ENCODE results near the gene HECTD4.

The HECTD4 gene

DNA sequence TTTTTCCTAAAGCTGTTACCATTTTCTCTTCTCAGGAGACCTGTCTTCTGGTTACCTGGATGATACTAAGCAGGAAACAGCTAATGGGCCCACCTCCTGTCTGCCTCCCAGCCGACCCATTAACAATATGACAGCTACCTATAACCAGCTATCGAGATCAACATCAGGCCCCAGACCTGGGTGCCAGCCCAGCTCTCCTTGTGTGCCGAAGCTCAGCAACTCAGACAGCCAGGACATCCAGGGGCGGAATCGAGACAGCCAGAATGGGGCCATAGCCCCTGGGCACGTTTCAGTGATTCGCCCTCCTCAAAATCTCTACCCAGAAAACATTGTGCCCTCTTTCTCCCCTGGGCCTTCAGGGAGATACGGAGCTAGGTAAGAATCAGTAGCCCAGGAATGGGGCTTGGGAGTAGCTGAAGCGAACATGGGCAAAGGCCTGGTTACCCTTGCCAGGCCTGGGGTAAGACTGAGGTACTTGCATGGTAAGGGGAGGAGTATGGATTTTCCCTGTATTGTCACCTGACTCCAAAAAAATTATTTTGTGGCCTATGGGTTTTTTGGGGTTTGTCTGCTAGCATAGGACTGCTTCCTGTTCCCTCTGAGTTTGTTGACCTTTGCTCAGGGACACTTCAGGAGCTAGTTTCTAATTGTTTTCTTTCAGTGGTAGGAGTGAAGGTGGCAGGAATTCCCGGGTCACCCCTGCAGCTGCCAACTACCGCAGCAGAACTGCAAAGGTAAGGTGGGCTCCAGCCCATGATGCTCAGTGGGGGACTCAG is 230.3 kb downstream of the HECTD4 start:
- DNase-seq, result no peak

DNA sequence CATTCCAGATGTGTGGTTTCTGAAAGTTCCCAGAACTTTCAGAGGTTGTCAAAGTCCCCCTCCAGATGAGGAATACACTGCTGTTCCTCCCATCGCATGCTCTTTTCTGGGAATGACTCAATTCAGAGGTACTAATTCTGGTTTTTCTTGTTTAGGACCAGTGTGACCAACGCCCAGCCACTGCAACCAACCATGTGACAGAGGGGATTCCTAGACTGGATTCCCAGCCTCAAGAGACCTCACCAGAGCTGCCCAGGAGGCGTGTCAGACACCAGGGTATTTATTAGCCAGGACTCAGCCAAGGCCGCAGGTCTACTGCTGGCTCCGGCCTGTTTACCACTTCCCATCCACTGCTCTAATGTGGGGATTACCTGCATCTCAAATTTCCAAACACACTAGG is 232.6 kb downstream of the HECTD4 start:
- DNase-seq, result no peak

DNA sequence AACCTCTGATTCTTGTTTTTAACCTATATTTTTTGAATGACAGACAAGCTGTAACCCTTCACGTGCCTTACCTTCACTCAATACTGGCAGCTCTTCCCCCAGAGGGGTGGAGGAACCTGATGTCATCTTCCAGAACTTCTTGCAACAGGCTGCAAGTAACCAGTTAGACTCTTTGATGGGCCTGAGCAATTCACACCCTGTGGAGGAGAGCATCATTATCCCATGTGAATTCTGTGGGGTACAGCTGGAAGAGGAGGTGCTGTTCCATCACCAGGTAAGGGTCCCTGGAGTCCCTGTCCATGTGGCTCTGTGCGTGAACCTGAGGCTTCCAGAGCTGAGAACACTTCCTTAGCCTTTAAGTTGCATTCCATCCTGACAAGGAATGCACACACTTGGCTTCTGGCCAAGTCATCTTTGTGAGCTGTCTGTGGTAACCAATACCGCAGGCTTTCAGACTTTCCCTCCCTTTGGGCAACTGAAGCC is 234.2 kb downstream of the HECTD4 start:
- no peak for DNase-seq

DNA sequence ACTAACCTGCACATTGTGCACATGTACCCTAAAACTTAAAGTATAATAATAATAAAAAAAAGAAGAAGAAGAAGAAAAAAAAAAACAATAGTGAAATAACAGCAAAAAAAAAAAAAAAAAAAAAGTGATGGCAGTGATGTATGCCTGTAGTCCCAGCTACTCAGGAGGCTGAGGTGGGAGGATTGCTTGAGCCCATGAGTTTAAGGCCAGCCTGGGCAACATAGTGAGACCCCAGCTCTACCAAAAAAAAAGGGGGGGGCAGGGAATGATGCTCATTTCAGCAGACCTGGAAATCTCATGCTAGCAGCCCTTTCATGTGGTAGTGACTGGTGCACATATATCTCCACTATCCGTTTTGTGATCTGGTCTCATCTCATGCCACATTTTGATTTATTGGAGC is 236.1 kb downstream of the HECTD4 start:
- no peak for DNase-seq

DNA sequence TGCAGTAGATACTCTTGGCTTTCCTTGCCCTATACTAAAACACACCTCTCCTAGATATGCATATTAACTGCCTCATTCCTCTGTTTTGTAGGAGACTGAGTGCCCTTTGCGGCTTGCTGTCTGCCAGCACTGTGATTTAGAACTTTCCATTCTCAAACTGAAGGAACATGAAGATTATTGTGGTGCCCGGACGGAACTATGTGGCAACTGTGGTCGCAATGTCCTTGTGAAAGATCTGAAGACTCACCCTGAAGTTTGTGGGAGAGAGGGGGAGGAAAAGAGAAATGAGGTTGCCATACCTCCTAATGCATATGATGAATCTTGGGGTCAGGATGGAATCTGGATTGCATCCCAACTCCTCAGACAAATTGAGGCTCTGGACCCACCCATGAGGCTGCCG is 241.5 kb downstream of the HECTD4 start:
- DNase-seq, result no peak

DNA sequence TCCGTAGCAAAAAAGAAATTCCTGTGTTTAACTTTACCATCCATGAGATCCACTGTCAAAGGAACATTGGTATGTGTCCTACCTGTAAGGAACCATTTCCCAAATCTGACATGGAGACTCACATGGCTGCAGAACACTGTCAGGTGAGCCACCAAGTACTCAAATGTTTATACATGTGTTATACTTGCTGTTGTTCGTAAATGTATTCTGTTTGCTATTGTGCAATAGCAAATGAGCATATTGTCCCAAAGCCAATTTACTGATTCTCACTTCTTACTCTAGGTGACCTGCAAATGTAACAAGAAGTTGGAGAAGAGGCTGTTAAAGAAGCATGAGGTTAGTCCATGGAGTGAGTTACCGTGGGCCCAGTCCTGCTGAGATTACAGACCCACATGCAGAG is 247.5 kb downstream of the HECTD4 start:
- no peak for DNase-seq

DNA sequence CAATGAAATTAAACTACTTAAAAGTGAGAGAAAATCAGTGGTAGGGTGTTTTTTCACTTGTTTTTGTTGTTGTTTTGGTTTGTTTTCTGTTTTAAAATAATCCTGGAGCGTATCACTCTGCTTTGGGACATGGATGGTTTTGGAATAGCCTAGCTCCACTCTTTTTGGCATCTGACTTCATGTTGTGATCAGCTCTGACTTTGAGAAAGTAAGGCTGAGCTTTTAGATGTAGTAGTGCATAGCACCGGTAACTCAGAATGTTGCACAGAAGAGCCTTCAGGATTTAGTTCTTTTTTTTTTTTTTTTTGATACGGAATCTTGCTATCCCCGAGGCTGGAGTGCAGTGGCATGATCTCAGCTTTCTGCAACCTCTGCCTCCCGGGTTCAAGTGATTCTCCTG is 248.8 kb downstream of the HECTD4 start:
- no peak for DNase-seq

DNA sequence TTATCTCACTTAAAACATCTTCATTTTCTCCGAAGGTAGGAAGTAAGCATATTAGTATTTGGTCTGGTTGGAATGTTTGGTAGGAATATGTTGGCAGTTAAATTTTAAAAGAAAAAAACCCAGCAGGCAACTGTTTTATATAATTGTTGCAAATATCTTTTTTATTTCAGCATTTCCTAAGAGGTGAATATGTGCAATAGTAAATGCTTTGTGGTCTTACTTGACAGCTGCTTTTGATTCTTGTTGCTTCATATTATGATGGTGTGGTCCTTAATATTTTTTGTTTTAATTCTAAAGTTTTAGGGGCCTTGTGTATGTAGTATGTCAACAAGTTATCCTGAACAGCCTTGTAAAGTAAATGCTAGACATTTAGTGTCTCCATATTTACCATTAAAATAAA is 250.5 kb downstream of the HECTD4 start:
- DNase-seq, result no peak

DNA sequence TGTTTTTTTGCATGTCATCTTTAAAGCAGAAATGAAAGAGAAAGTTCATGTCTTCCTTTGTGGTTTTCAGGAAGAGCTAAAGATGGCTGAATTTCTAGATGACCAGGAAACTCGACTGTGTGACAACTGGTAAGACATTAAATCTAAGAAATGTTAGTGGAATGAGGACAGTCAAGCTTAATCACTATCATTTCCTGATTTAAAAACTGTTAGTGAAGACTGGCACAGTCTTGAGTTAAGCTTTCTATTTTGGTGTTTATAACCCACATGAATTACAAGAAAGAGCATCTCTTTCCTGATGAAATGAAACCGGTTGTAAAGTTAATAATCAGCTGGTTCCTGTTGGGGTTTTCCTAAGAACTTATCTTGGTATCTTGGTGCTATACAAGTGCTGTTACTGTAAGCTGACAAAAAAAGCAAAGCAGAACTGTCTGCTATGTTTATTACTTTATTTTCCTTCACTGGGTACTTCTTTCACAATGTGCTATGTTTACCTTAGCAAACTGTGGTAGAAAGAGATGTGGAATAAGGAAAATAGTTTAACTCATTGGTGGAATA is 251.7 kb downstream of the HECTD4 start:
- DNase-seq, result no peak

DNA sequence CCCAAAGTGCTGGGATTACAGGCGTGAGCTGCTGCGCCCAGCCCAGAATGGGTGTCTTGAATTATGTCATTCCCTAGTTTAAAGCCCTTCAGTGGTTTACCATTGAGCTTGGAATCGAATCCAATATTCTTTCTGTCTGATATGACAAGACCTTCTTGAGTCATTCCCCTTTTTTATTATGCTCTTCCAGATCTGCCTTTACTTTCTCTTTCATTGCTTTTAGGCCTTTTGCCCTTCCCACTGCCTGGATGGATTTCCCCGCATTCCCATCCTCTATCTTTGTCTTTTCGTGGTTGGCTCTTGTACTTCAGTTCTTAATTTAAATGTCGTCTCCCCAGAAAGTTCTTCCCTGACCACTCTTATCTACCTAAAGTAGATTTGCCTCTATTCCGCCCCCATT is 255.3 kb downstream of the HECTD4 start:
- no peak for DNase-seq

DNA sequence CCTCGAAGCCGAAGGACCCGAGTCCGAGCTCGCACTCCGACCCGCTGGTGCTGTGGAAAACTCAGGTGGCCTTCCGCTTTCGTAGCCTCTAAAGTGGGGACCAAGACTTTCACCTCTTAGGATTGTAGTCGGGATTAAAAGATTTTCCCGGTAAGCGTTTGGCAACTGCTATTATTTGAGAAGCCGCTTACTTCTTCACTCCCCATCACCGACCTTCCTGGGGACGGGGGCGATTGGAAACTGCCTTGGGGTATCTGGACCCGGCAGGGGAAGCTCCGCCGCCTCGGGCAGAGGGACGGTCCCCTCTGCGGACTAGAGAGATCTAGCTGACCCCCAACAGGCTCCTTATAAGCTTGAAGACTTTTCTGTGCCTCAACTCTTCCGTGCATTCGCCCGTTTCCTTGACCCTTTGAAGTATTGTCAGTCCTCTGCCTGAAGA is 256.2 kb downstream of the HECTD4 start:
- no peak for DNase-seq

DNA sequence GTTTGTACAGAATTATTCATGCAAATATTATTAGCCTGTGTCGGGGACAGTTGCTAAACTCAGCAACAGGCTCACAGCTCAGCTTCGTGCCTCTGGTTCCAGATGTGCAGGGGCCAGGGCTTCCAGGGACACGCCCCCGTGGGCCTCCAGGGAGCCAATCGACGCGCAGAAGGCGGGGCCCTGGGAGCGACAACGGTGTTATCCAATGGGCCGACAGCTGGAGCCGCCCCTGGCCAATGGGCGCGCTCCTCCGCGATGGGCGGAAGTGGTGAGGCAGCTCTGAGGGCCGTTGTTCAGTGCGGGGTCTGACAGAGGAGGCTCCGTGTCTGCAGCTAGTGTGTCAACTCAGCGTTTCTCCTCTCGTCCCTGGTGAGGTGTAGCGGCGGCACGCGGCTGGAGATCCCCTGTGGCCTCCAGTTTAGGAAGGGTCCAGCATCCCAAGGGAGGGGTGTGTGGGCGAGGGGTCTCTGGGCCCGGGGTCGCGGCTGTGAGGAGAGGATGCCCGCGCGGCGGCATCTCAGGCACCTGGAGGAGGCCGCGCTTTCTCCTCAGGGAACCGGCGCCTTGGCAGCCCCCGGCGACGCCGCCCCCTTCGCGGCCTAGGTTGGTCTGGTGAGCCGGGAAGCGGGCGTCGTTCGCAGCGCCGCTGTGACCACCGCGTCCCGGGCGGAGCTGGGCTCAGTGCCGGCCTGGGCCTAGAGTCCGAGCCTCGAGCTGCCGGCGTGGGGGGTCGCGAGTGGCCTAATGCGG is 256.8 kb downstream of the HECTD4 start, which contains the start of gene TRAFD1:
Gene TRAFD1, plus strand, starts transcription at position 311 of the 750 bp plus-strand sequence. CDS start 4,963 bp downstream, outside the sequence.
- DNase-seq, result peak; percentile 98

DNA sequence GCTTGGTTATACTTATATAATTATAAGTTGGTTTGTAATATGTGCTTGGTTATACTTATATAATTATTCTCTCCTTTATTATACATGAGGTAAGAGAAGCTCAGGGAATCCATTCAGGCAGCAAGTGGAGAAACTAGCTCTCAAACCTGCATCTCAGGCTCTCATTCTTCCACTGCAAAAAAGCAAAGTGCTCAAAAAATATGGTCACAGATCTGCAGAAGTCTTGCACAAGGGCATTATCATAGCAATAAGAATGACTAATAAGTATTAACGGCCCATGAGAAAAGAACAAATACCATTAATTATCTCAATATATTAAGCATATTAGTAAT is 257.3 kb downstream of the HECTD4 start:
- DNase-seq, result no peak

DNA sequence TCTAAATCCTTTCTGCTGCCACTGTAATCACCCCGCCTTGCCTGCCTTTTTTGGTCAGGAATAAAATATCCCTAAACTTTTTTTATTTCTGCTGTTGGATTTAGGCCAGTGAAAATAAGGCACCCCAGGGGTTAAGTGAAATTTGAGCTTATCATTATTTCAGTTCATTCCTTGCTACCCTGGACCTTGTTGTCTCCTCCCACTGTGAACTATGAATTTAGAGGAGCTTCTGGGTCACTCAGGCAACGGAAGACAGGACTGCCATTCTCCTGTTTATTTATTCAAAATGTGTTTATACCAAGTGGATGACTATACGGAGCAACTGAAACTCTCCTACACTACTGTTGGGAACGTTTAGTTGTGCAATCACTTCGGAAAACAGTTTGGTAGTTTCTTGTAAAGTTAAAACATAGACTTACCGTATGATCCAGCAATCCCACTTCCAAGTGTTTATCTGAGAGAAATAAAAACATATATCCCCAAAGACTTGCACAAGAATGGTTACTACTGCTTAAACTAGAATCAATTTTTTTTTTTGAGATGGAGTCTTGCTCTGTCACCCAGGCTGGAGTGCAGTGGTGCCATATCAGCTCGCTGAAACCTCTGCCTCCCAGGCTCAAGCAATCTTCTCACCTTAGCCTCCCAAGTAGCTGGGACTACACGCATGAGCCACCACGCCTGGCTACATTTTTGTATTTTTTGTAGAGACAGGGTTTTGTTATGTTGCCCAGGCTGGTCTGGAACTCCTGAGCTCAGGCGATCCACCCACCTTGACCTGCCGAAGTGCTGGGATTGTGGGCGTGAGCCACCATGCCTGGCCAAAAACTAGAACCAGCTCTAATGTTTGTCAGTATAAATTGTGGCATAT is 259.2 kb downstream of the HECTD4 start:
- DNase-seq, result no peak

DNA sequence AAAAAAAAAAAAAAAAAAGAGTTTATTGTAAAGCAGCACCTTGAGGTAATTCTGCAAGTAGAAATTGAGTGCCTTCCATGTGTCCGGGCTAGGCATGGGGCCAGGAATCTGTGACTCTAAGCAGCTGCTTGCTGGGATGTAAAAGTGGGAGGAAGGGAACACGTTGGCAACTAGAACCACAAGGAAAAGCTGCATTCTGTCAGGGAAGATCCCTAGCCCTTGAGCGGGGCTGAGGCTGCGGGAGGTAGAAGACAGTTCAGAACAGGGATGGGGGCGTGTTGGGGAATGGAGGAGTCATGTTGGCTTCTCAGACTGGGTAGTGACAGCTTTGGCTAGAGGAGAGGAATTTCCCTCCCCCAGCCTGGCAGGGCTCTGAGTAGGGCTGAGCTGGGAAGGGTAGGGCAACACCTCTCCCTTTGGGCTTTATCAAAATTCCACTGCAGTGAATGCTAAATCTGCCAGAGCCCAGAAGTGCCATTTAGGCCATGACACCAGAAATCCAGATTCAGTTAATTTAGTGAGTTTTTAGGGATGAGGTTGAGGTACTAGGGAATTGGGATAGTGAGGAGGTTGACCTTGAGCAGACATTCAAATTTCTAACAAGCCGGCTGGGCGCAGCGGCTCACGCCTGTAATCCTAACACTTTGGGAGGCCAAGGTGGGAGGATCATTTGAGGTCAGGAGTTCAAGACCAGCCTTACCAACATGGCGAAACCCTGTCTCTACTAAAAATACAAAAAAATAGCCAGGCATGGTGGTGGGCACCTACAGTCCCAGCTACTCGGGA is 260.3 kb downstream of the HECTD4 start:
- DNase-seq, result no peak

DNA sequence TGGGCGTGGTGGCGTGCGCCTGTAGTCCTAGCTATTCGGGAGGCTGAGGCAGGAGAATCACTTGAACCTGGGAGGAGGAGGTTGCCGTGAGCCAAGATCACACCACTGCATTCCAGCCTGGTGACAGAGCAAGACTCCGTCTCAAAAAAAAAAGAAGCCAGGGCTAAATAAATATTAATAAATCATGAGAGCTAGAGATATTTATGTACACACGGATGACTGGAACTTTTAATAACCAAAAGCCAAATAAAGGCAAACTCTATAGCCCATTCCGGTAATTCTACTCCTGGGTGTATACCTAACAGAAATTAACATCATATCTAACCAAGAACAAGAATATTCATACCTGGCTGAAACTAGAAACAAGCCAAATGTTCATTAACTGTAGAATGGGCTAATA is 264.5 kb downstream of the HECTD4 start:
- no peak for DNase-seq

DNA sequence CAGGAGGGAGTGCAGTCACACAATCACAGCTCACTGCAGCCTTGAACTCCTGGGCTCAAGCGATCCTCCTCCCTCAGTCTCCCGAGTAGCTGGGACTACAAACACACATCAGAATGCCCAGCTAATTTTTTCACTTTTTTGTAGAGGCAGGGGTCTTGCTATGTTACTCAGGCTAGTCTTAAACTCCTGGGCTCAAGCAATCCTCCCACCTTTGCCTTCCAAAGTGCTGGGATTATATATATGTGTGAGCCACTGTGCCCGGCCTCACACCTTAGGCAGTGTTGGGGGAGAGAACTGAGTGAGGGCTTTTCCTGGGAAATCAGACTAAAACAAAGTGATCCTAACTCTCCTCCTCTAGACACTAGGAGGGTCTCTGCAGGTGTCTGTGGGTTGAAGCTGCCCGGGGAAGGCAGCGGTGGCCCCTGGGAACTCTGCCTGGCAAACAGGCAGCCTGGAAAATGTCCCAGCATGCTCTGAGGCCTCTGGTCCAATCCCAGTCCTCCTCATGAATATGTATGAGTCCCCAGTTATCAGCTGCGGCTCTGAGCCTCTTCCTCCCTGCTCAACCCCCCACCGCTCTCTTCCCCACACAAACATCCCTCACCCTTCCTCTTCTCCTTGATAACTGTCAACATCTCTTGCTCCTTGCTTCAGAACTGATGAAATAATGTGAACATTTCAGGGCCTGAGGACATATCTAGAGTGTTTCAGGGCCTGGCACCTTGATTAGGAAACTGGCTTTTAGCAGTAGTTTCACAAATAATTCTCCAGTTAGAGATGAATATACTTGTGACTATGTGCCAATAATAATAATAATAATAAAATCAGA is 265.8 kb downstream of the HECTD4 start:
- no peak for DNase-seq

DNA sequence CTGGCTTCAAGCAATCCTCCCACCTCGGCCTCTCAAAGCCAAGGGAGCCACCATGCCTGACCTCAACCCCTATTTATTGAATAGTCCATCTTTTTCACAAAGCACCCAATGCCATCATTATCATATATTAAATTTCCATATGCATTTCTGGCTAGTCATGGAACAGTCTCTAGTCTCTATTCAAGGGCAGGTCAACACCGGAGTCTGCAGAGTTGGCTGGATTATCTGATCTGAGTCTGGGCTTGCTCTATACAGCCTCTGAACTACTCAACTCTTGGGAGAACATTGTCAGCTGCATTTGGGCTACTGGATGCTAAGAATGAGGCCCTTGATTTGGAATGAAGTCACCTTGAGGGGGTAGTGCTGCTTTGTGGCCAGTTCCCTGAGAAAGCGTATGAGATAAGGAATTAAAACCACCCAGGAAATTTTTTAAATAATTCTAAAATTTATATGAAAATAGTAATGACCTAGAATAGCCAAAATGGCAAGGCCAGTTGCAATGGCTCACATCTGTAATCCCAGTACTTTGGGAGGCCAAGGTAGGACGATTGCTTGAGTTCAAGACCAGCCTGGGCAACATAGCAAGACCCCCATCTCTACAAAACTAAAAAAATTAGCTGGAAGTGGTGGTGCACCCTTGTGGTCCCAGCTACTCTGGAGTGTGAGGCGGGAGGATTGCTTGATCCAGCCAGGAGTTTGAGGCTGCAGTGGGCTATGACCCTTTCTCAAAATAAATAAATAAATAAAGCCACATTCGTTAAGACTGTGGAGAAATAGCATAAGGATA is 266.8 kb downstream of the HECTD4 start:
- no peak for DNase-seq

DNA sequence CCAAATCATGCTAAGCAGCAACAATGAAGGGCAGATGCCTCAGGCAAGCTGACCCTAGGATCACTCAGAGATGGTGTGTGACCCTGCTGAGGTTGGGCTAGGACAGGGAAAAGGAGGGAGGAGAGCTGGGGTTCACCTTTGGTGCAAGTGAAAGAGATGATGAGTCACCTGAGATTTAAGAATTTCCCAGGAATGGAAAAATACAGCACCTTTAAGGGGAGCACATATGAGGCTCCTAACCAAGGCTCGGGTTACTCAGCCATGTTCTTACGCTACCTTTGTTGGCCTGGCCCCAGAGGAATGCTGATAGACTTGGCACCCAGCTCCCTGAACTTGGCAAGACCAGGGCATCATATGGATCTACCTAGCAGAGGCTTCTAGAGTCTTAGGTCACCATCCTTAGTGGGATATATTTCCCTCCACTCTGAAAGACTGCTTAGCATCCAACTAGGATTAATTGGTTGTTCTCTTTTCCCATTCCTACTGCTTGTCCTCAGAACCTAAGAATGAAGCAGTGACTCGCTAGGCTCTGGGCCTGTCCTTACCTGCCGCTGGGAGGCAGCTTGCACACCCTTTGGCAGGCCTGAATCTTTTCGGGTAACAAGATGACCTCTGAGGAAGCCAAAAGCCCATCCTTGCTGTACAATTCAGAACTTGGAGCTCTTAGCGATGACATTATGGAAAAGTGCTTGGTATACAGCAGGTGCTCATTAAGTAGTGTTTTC is 269.7 kb downstream of the HECTD4 start:
- no peak for DNase-seq

DNA sequence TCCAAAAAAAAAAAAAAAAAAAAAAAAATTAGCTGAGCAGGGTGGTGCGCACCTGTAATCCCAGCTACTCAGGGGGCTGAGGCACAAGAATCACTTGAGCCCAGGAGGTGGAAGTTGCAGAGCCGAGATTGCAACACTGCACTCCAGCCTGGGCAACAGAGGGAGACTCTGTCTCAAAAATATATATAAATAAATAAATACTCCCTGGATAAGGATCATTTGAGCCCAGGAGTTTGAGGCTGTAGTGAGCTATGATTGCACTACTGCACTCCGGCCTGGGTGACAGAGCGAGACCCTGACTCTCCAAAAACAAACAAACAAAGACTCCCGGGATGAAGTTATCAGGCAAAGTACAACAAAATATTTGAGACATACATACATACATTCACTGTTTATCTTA is 270.3 kb downstream of the HECTD4 start:
- DNase-seq, result no peak

Data from stimulated activated CD4-positive, alpha-beta T cell treated with anti-CD3 and anti-CD28 coated beads, Interleukin-4, amount 100 ng/mL, for 1 hour (primary cell).